HepG2 (cell line): ENCODE results near the gene LTA. TPM values are rescaled to one million over a fixed set of nuclear protein-coding genes. Genes with fewer than 3 reads are reported as not detected.
A peak's percentile ranks its signal among the peaks of the same experiment; 100 is the strongest.

Experiments used
- CEBPG ChIP-seq: IDR thresholded peaks from 2 replicates; pipeline ENCODE4 v1.6.1; 2016
- MXD1 ChIP-seq: sonication (generic); formaldehyde crosslinking; IDR thresholded peaks from 2 replicates; pipeline ENCODE4 v1.4.0; 2020; ENCODE audit warnings: mild to moderate bottlenecking, missing genetic modification reagents
- NKX3-1 ChIP-seq: sonication (generic); formaldehyde crosslinking; IDR thresholded peaks from 2 replicates; pipeline ENCODE4 v1.5.0; 2020; ENCODE audit warnings: missing genetic modification reagents
- ONECUT2 ChIP-seq: sonication (generic); formaldehyde crosslinking; IDR thresholded peaks from 2 replicates; pipeline ENCODE4 v1.4.0; 2020; ENCODE audit warnings: missing genetic modification reagents
- PAF1 ChIP-seq: IDR thresholded peaks from 2 replicates; pipeline ENCODE4 v1.6.1; 2016; ENCODE audit warnings: missing genetic modification reagents, missing compliant biosample characterization
- PLRG1 ChIP-seq: fragments of 450-650 bp; conservative IDR thresholded peaks from 2 replicates; pipeline ENCODE4 v1.6.1; 2016
- POLR2A ChIP-seq, 2 experiments: IDR thresholded peaks; 2 replicates each; pipeline ENCODE4 v1.6.1; 2011; ENCODE audit warnings: low read depth in 2 of 2, low read length in 2 of 2, mild to moderate bottlenecking in 1 of 2, moderate library complexity in 1 of 2; ENCODE audit not compliant: insufficient read depth in 1 of 2
- PRPF4 ChIP-seq: fragments of 200-400 bp; formaldehyde crosslinking; IDR thresholded peaks from 2 replicates; pipeline ENCODE4 v1.6.1; 2016; ENCODE audit warnings: low read length, low read depth; ENCODE audit not compliant: poor library complexity, severe bottlenecking
- THAP7 ChIP-seq: sonication (generic); formaldehyde crosslinking; IDR thresholded peaks from 2 replicates; pipeline ENCODE4 v1.8.1; 2023; ENCODE audit warnings: mild to moderate bottlenecking, missing genetic modification reagents
- ZNF12 ChIP-seq: sonication (generic); formaldehyde crosslinking; IDR thresholded peaks from 2 replicates; pipeline ENCODE4 v1.5.0; 2020; ENCODE audit warnings: missing genetic modification reagents
- ZNF136 ChIP-seq: sonication (generic); formaldehyde crosslinking; IDR thresholded peaks from 2 replicates; pipeline ENCODE4 v1.8.1; 2022; ENCODE audit warnings: low read depth, mild to moderate bottlenecking, moderate library complexity, missing genetic modification reagents
- ZNF407 ChIP-seq: sonication (generic); formaldehyde crosslinking; IDR thresholded peaks from one replicate; pipeline ENCODE4 v1.5.1; 2020; ENCODE audit warnings: mild to moderate bottlenecking, missing genetic modification reagents; ENCODE audit errors: not compliant biosample characterization
- ZNF570 ChIP-seq: sonication (generic); formaldehyde crosslinking; IDR thresholded peaks from 2 replicates; pipeline ENCODE4 v1.4.0; 2020; ENCODE audit warnings: mild to moderate bottlenecking, missing genetic modification reagents, borderline replicate concordance
- ZNF598 ChIP-seq: sonication (generic); formaldehyde crosslinking; IDR thresholded peaks from 2 replicates; pipeline ENCODE4 v1.5.1; 2020; ENCODE audit warnings: mild to moderate bottlenecking, missing genetic modification reagents, borderline replicate concordance
- ZNF607 ChIP-seq: sonication (generic); formaldehyde crosslinking; IDR thresholded peaks from 2 replicates; pipeline ENCODE4 v1.5.1; 2020; ENCODE audit warnings: missing genetic modification reagents, mild to moderate bottlenecking, borderline replicate concordance
- ZNF749 ChIP-seq: sonication (generic); formaldehyde crosslinking; IDR thresholded peaks from 2 replicates; pipeline ENCODE4 v1.8.0; 2022; ENCODE audit warnings: mild to moderate bottlenecking, missing genetic modification reagents, moderate library complexity, borderline replicate concordance
- ZNF770 ChIP-seq: sonication (generic); formaldehyde crosslinking; IDR thresholded peaks from 2 replicates; pipeline ENCODE4 v1.5.0; 2020; ENCODE audit warnings: mild to moderate bottlenecking, missing genetic modification reagents
- ZNF83 ChIP-seq: sonication (generic); formaldehyde crosslinking; IDR thresholded peaks from 2 replicates; pipeline ENCODE4 v1.4.0; 2020; ENCODE audit warnings: missing genetic modification reagents, mild to moderate bottlenecking, borderline replicate concordance
- ZSCAN29 ChIP-seq: sonication (generic); formaldehyde crosslinking; conservative IDR thresholded peaks from 2 replicates; pipeline ENCODE4 v1.4.0; 2020; ENCODE audit warnings: mild to moderate bottlenecking, missing genetic modification reagents
- polyA plus RNA-seq, 8 experiments: library from polyadenylated mRNA; depleted of rRNA in 3 of 8; stranded (reverse) in 7 of 8; unstranded in 1 of 8; fragments of >200 nt; fragmentation: Illumina TruSeq in 4 of 8; extraction: Trizol in 4 of 8; gene quantifications; 2 replicates each; pipeline versions ENCODE4 v1.2.1 to v1.2.3, GENCODE V29; 2011 to 2016; ENCODE audit warnings: low read depth in 4 of 8, missing spikeins in 1 of 8, mixed read lengths in 1 of 8; ENCODE audit not compliant: insufficient read depth in 1 of 8
- total RNA-seq, 5 experiments: library from RNA; depleted of rRNA; stranded (reverse); fragments of >200 nt; fragmentation: Illumina TruSeq; extraction: Trizol; gene quantifications; 2 replicates each; pipeline ENCODE4 v1.2.3, GENCODE V29; 2016; ENCODE audit warnings: low read depth in 1 of 5

LTA gene
- total and polyA plus RNA-seq, 2 of the 13 experiments (the other 11 are each of a cell fraction or from before 2014, with no cell fraction given): 0.09 TPM; not detected in 1

GRCh38 chr6:31541059-31541657 lies 30.9 kb upstream of the LTA start (continued):
- TF ChIP-seq ZSCAN29 (CRISPR knock-in tag) (no peak), THAP7 (0 out of 2 replicates have a peak, but pooled peaks have one; percentile 8), ZNF12 (0 out of 2 replicates have a peak, but pooled peaks have one; percentile 46), ZNF407 (peak; percentile 84), ZNF570 (CRISPR knock-in tag) (no peak), MXD1 (no peak), POLR2A (IDR thresholded peaks at IDR 0.05; ENCODE audit: insufficient read depth in 1 of 2, low read depth in 2 of 2, low read length in 2 of 2) (0 out of 4 replicates have a peak, but pooled peaks of 1 of the 2 experiments have one; percentile 20), ZNF136 (CRISPR knock-in tag) (0 out of 2 replicates have a peak, but pooled peaks have one; percentile 13), PAF1 (CRISPR knock-in tag) (peak; percentile 70; the same call in 1 of the 2 replicates), ZNF598 (CRISPR knock-in tag) (0 out of 2 replicates have a peak, but pooled peaks have one; percentile 53), PRPF4 (peak; percentile 59), ZNF749 (CRISPR knock-in tag) (0 out of 2 replicates have a peak, but pooled peaks have one; percentile 61), ZNF770 (CRISPR knock-in tag) (0 out of 2 replicates have a peak, but pooled peaks have one; percentile 15), PLRG1 (no peak), ONECUT2 (CRISPR knock-in tag) (no peak), NKX3-1 (CRISPR knock-in tag) (no peak), CEBPG (peak; percentile 53), ZNF83 (CRISPR knock-in tag) (0 out of 2 replicates have a peak, but pooled peaks have one; percentile 63), ZNF607 (CRISPR knock-in tag) (no peak)
